SK-N-SH treated with all-trans-retinoic acid at 6 μM for 48 hours (cell line): Measurements from ENCODE around the gene GBP1.
"Not testable (repeated sequence)": the region's sequence is repeated elsewhere in the genome, so short reads cannot be mapped to it uniquely, and the experiment has no call there.

Experiments used
- ATAC-seq: fragments of 200-7000 bp; cut with Tn5 transposase; 3 replicates; pipeline ENCODE4 v1.9.1; 2020; ENCODE audit warnings: mild to moderate bottlenecking, moderate library complexity
- CREB5 ChIP-seq: fragments of 250-450 bp; sonication (Bioruptor Pico); IDR thresholded peaks from 2 replicates; pipeline ENCODE4 v1.5.1; 2020; ENCODE audit warnings: low read depth, mild to moderate bottlenecking, moderate library complexity
- CSDC2 ChIP-seq: fragments of 250-450 bp; sonication (Bioruptor Pico); IDR thresholded peaks from 2 replicates; pipeline ENCODE4 v1.5.0; 2020; ENCODE audit warnings: mild to moderate bottlenecking, moderate library complexity
- GLIS3 ChIP-seq: fragments of 250-450 bp; sonication (Bioruptor Pico); IDR thresholded peaks from 2 replicates; pipeline ENCODE4 v1.5.0; 2020; ENCODE audit warnings: mild to moderate bottlenecking, moderate library complexity
- ISL1 ChIP-seq: fragments of 250-450 bp; sonication (Bioruptor Pico); IDR thresholded peaks from 2 replicates; pipeline ENCODE4 v2.1.2; 2022; ENCODE audit warnings: mild to moderate bottlenecking, moderate library complexity
- PATZ1 ChIP-seq: fragments of 250-450 bp; sonication (Bioruptor Pico); IDR thresholded peaks from 2 replicates; pipeline ENCODE4 v1.8.0; 2020; ENCODE audit warnings: mild to moderate bottlenecking, moderate library complexity, borderline replicate concordance
- RARB ChIP-seq: fragments of 250-450 bp; sonication (Bioruptor Pico); IDR thresholded peaks from 2 replicates; pipeline ENCODE4 v1.8.0; 2021; ENCODE audit warnings: mild to moderate bottlenecking, moderate library complexity
- SNAI2 ChIP-seq: fragments of 250-450 bp; sonication (Bioruptor Pico); IDR thresholded peaks from 2 replicates; pipeline ENCODE4 v1.5.0; 2020; ENCODE audit warnings: mild to moderate bottlenecking, moderate library complexity
- TCF4 ChIP-seq: fragments of 250-450 bp; sonication (Bioruptor Pico); IDR thresholded peaks from 2 replicates; pipeline ENCODE4 v1.8.0; 2021; ENCODE audit warnings: mild to moderate bottlenecking, moderate library complexity, borderline replicate concordance
- TOX ChIP-seq: fragments of 250-450 bp; sonication (Bioruptor Pico); IDR thresholded peaks from 2 replicates; pipeline ENCODE4 v1.8.0; 2021; ENCODE audit warnings: mild to moderate bottlenecking, moderate library complexity, borderline replicate concordance
- ZC3H10 ChIP-seq: fragments of 250-450 bp; sonication (Bioruptor Pico); IDR thresholded peaks from 2 replicates; pipeline ENCODE4 v1.5.1; 2021; ENCODE audit warnings: mild to moderate bottlenecking, moderate library complexity
- ZFP3 ChIP-seq: fragments of 250-450 bp; sonication (Bioruptor Pico); IDR thresholded peaks from 2 replicates; pipeline ENCODE4 v1.5.0; 2020; ENCODE audit warnings: mild to moderate bottlenecking, moderate library complexity
- ZNF8 ChIP-seq: fragments of 450-650 bp; formaldehyde crosslinking; IDR thresholded peaks from 2 replicates; pipeline ENCODE4 v1.5.0; 2020; ENCODE audit warnings: mild to moderate bottlenecking, moderate library complexity
- TF ChIP-seq, protein P1 (sequence below): fragments of 250-450 bp; sonication (Bioruptor Pico); IDR thresholded peaks from 2 replicates; pipeline ENCODE4 v1.5.0; 2020; ENCODE audit warnings: mild to moderate bottlenecking, moderate library complexity
- TF ChIP-seq, protein P2 (sequence below): fragments of 250-450 bp; sonication (Bioruptor Pico); IDR thresholded peaks from 2 replicates; pipeline ENCODE4 v1.5.1; 2021; ENCODE audit warnings: mild to moderate bottlenecking, moderate library complexity

The GBP1 gene

GRCh38 chr1:89040315-89040626, 24.7 kb downstream of the GBP1 start:
- no peak for ATAC-seq
- TF ChIP-seq CREB5 (CRISPR knock-in tag): no peak
- TF ChIP-seq ISL1: no peak
- no peak for TF ChIP-seq ZC3H10 (CRISPR knock-in tag)
- TF ChIP-seq, protein P1, sequence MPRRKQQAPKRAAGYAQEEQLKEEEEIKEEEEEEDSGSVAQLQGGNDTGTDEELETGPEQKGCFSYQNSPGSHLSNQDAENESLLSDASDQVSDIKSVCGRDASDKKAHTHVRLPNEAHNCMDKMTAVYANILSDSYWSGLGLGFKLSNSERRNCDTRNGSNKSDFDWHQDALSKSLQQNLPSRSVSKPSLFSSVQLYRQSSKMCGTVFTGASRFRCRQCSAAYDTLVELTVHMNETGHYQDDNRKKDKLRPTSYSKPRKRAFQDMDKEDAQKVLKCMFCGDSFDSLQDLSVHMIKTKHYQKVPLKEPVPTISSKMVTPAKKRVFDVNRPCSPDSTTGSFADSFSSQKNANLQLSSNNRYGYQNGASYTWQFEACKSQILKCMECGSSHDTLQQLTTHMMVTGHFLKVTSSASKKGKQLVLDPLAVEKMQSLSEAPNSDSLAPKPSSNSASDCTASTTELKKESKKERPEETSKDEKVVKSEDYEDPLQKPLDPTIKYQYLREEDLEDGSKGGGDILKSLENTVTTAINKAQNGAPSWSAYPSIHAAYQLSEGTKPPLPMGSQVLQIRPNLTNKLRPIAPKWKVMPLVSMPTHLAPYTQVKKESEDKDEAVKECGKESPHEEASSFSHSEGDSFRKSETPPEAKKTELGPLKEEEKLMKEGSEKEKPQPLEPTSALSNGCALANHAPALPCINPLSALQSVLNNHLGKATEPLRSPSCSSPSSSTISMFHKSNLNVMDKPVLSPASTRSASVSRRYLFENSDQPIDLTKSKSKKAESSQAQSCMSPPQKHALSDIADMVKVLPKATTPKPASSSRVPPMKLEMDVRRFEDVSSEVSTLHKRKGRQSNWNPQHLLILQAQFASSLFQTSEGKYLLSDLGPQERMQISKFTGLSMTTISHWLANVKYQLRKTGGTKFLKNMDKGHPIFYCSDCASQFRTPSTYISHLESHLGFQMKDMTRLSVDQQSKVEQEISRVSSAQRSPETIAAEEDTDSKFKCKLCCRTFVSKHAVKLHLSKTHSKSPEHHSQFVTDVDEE (CRISPR knock-in tag): no peak
- TF ChIP-seq RARB (CRISPR knock-in tag): no peak

DNA sequence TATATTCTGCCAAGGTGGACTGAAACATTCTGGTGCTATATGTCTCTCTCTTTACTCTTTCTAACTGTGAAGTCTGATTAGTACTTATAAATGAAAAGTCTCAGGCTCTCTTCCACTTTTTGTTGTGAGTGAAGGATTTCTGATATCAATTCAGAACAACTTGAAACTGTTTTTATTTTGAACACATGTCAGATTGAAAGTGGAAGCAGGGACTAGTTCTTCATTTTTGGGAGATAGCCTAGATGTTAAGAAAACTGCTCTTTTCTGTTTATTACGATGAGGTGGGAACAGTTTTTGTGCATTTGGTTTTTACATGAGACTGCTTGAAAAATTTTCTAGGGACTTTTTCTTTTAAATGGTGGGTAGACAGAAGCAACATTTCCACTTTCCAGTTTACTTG, 27.8 kb downstream of the GBP1 start:
- TF ChIP-seq CSDC2 (CRISPR knock-in tag) (no peak), ISL1 (no peak), GLIS3 (no peak)
- TF ChIP-seq, protein P1 (CRISPR knock-in tag): no peak
- no peak for ATAC-seq

GRCh38 chr1:89035080-89035479, 29.9 kb downstream of the GBP1 start:
- no peak for TF ChIP-seq TCF4 (CRISPR knock-in tag)
- no peak for TF ChIP-seq CREB5 (CRISPR knock-in tag)
- no peak for TF ChIP-seq ZFP3 (CRISPR knock-in tag)
- TF ChIP-seq ZNF8 (CRISPR knock-in tag): no peak
- no peak for TF ChIP-seq SNAI2 (CRISPR knock-in tag)
- no peak for TF ChIP-seq TOX (CRISPR knock-in tag)
- TF ChIP-seq, protein P2, sequence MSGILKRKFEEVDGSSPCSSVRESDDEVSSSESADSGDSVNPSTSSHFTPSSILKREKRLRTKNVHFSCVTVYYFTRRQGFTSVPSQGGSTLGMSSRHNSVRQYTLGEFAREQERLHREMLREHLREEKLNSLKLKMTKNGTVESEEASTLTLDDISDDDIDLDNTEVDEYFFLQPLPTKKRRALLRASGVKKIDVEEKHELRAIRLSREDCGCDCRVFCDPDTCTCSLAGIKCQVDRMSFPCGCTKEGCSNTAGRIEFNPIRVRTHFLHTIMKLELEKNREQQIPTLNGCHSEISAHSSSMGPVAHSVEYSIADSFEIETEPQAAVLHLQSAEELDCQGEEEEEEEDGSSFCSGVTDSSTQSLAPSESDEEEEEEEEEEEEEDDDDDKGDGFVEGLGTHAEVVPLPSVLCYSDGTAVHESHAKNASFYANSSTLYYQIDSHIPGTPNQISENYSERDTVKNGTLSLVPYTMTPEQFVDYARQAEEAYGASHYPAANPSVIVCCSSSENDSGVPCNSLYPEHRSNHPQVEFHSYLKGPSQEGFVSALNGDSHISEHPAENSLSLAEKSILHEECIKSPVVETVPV (CRISPR knock-in tag): no peak
- no peak for TF ChIP-seq PATZ1
- TF ChIP-seq GLIS3: no peak
- TF ChIP-seq, all 23 proteins: peak for 0
- ATAC-seq: no peak

GRCh38 chr1:89034004-89034403, 31.0 kb downstream of the GBP1 start:
- ATAC-seq: not testable (repeated sequence)

- not testable (repeated sequence) for ATAC-seq
Observed at GRCh38 chr1:89029051-89029450, 36.0 kb downstream of the GBP1 start.
